Gastrocnemius medialis (tissue), 4 donors: Measurements from ENCODE around the gene VSIR. TPM values are rescaled to one million over a fixed set of nuclear protein-coding genes. Genes with fewer than 3 reads are reported as not detected.

Source experiments
- ATAC-seq, 2 donors: fragments of 150-250 bp; one replicate each; pipeline ENCODE4 v1.9.1; 2016
- DNase-seq, 2 donors: peaks; one replicate each; pipeline ENCODE4 v3.0.0-alpha.2; 2019
- H3K27ac ChIP-seq, 4 donors: fragments of 200-600 bp; sonication (generic); 1 replicate in 1 of 4; 2 replicates in 3 of 4; pipeline ENCODE4 v1.5.1; 2016 to 2018; ENCODE audit warnings: mild to moderate bottlenecking in 2 of 4, moderate library complexity in 1 of 4
- H3K27me3 ChIP-seq, 3 donors: fragments of 200-600 bp; sonication (generic) in 2 of 3; 1 replicate in 1 of 3; 2 replicates in 2 of 3; pipeline versions ENCODE4 v1.5.1 to v1.6.0; 2016 to 2019; ENCODE audit warnings: mild to moderate bottlenecking in 1 of 3, moderate library complexity in 1 of 3
- H3K36me3 ChIP-seq, 2 donors: fragments of 200-600 bp; sonication (generic) in 1 of 2; one replicate each; pipeline ENCODE4 v1.5.1; 2017 to 2018
- H3K4me1 ChIP-seq, 2 donors: fragments of 200-600 bp; sonication (generic) in 1 of 2; one replicate each; pipeline ENCODE4 v1.5.1; 2016 to 2017; ENCODE audit warnings: mild to moderate bottlenecking in 2 of 2
- H3K4me3 ChIP-seq, 4 donors: fragments of 200-600 bp; sonication (generic) in 3 of 4; 1 replicate in 1 of 4; 2 replicates in 3 of 4; pipeline ENCODE4 v1.5.1; 2016 to 2019; ENCODE audit warnings: mild to moderate bottlenecking in 2 of 4
- H3K9me3 ChIP-seq, 3 donors: fragments of 200-600 bp; sonication (generic) in 2 of 3; 1 replicate in 1 of 3; 2 replicates in 2 of 3; pipeline ENCODE4 v1.5.1; 2016 to 2019
- CTCF ChIP-seq, 5 experiments: fragments of 450-650 bp in 3 of 5; fragments of 200-600 bp in 2 of 5; sonication (generic) in 2 of 5; IDR thresholded peaks in 4 of 5; conservative IDR thresholded peaks in 1 of 5; 1 replicate in 4 of 5; 2 replicates in 1 of 5; pipeline ENCODE4 v1.5.1; 2016 to 2019; ENCODE audit warnings: antibody characterized with exemption in 5 of 5, mild to moderate bottlenecking in 3 of 5, moderate library complexity in 3 of 5
- POLR2A ChIP-seq, 2 donors: fragments of 450-650 bp; IDR thresholded peaks; one replicate each; pipeline ENCODE4 v1.6.1; 2017; ENCODE audit warnings: antibody characterized with exemption in 2 of 2, mild to moderate bottlenecking in 2 of 2, moderate library complexity in 2 of 2
- in situ Hi-C, 4 donors: fragments of 200-750 bp; cut with MboI; loops; one replicate each; pipeline versions ENCODE4 v1.15.0 to v1.8.0; 2017; ENCODE audit warnings: low sequenced_read_pairs in 4 of 4
- intact Hi-C: fragments of 100-400 bp; cut with DNase I; formaldehyde crosslinking; loops from one replicate; pipeline ENCODE4 v1.15.1; 2023; ENCODE audit warnings: low total_unique reads
- total RNA-seq, 4 donors: library from RNA; depleted of rRNA; stranded (reverse); fragments of >200 nt; gene quantifications; one replicate each; pipeline versions ENCODE4 v1.1.0 to v1.2.3, GENCODE V29; 2016

The VSIR gene
- total RNA-seq, 4 donors from 2014 or later, result 7.9 to 20.7 (median 16.9) TPM

GRCh38 chr10:71761105-71761511, 12.2 kb downstream of the VSIR start:
- in situ Hi-C loops, result no loop called here
- ATAC-seq (no peak), DNase-seq (no peak)
- no peaks in the 10 kb centered on the region for H3K9me3 ChIP-seq
- H3K4me1 ChIP-seq, result peaks cover 35 to 74% of the 10 kb centered on the region in 2 donors
- TF ChIP-seq POLR2A (IDR thresholded peaks at IDR 0.05), result no peak
- TF ChIP-seq CTCF (IDR thresholded peaks at IDR 0.05 in 4 of 5, conservative IDR thresholded peaks at IDR 0.05 in 1 of 5), result no peak
- intact Hi-C loops, result no loop called here
- no peaks in the 10 kb centered on the region for H3K36me3 ChIP-seq
- H3K27me3 ChIP-seq, result no peaks in the 10 kb centered on the region
- H3K4me3 ChIP-seq, result no peak overlapping the region
- H3K27ac ChIP-seq, result no peak overlapping the region

- in situ Hi-C loops (no loop called here), intact Hi-C loops (loop anchor here (2.0 kb wide), 1 partner anchor 15 kb away; the partner anchor contains the start of gene VSIR)
- Histone ChIP-seq H3K27ac (peak overlapping the region; percentile 69 to 83 (median 71)), H3K4me3 (no peak overlapping the region), H3K4me1 (peaks cover 34 to 58% of the 10 kb centered on the region in 2 donors), H3K27me3 (no peaks in the 10 kb centered on the region), H3K9me3 (no peaks in the 10 kb centered on the region), H3K36me3 (no peaks in the 10 kb centered on the region)
- TF ChIP-seq POLR2A (IDR thresholded peaks at IDR 0.05) (no peak), CTCF (IDR thresholded peaks at IDR 0.05 in 4 of 5, conservative IDR thresholded peaks at IDR 0.05 in 1 of 5) (no peak)
- DNase-seq (peak; percentile 59 to 77), ATAC-seq (peak; percentile 72 to 77)
These were observed 15.9 kb downstream of the VSIR start for GRCh38 chr10:71757399-71757922.

GRCh38 chr10:71756311-71757191, 16.8 kb downstream of the VSIR start:
- DNase-seq (no peak), ATAC-seq (peak; percentile 65 to 84)
- Histone ChIP-seq H3K9me3 (no peaks in the 10 kb centered on the region), H3K27ac (peak overlapping the region; percentile 69 to 83 (median 71)), H3K36me3 (no peaks in the 10 kb centered on the region), H3K4me3 (no peak overlapping the region), H3K27me3 (no peaks in the 10 kb centered on the region), H3K4me1 (peaks cover 34 to 49% of the 10 kb centered on the region in 2 donors)
- no peak for TF ChIP-seq CTCF (IDR thresholded peaks at IDR 0.05 in 4 of 5, conservative IDR thresholded peaks at IDR 0.05 in 1 of 5)
- intact Hi-C loops, result loop anchor here (2.0 kb wide), 1 partner anchor 16 kb away; the partner anchor contains the start of gene VSIR
- in situ Hi-C loops, result no loop called here

GRCh38 chr10:71755179-71755879, 18.0 kb downstream of the VSIR start:
- Histone ChIP-seq H3K27ac (peak overlapping the region in 2 of 4 donors; percentile 1 to 69), H3K4me1 (peaks cover 35 to 47% of the 10 kb centered on the region in 2 donors), H3K36me3 (no peaks in the 10 kb centered on the region), H3K27me3 (no peaks in the 10 kb centered on the region), H3K4me3 (no peak overlapping the region), H3K9me3 (no peaks in the 10 kb centered on the region)
- DNase-seq, result no peak
- no peak for TF ChIP-seq POLR2A (IDR thresholded peaks at IDR 0.05)
- no peak for TF ChIP-seq CTCF (IDR thresholded peaks at IDR 0.05 in 4 of 5, conservative IDR thresholded peaks at IDR 0.05 in 1 of 5)
- ATAC-seq, result no peak
- in situ Hi-C loops (no loop called here), intact Hi-C loops (no loop called here)
